ENCODE results near the gene PDE2A.

GRCh38 chr11:72695354-72695753 lies 21.1 kb upstream of the PDE2A start:
- TF ChIP-seq EZH2 (IDR thresholded peaks at IDR 0.05; ENCODE audit: borderline replicate concordance, insufficient read depth, low read depth, low read length, poor library complexity, severe bottlenecking) (no peak), CTCF (IDR thresholded peaks at IDR 0.05) (no peak)

Data from B cell (primary cell).